Activated T-cell treated with anti-CD3 and anti-CD28 coated beads, Interleukin-2, amount 50 U/mL, for 72 hours (primary cell): ENCODE data around the gene FIBCD1. TPM values are rescaled to one million over a fixed set of nuclear protein-coding genes. Genes with fewer than 3 reads are reported as not detected.
"Not testable (repeated sequence)": the region's sequence is repeated elsewhere in the genome, so short reads cannot be mapped to it uniquely, and the experiment has no call there.

Experiments
- ATAC-seq, 2 donors: fragments of 150-1000 bp; cut with Tn5 transposase; replicated peaks in 1 of 2; 2 replicates each; pipeline ENCODE4 v1.10.0; 2021; ENCODE audit warnings: moderate library complexity in 2 of 2, mild to moderate bottlenecking in 1 of 2
- DNase-seq, 2 donors: peaks; one replicate each; pipeline ENCODE4 v3.0.0; 2021 to 2022; ENCODE audit warnings: mixed read lengths in 1 of 2
- H3K27ac Mint-ChIP-seq: one replicate; pipeline ENCODE4 v1.8.0; 2022; ENCODE audit warnings: mild to moderate bottlenecking, moderate library complexity, mixed read lengths
- H3K27me3 Mint-ChIP-seq: one replicate; pipeline ENCODE4 v1.8.0; 2022; ENCODE audit warnings: low read depth, mixed read lengths
- H3K36me3 Mint-ChIP-seq, 2 donors: one replicate each; pipeline ENCODE4 v1.8.0; 2022; ENCODE audit warnings: mixed read lengths in 2 of 2, mild to moderate bottlenecking in 1 of 2; ENCODE audit not compliant: insufficient read depth in 2 of 2
- H3K4me1 Mint-ChIP-seq: one replicate; pipeline ENCODE4 v1.8.0; 2022; ENCODE audit warnings: low read depth, mixed read lengths
- H3K4me3 Mint-ChIP-seq, 2 donors: one replicate each; pipeline ENCODE4 v1.8.0; 2022; ENCODE audit warnings: mild to moderate bottlenecking in 2 of 2, mixed read lengths in 2 of 2, moderate library complexity in 2 of 2
- H3K9me3 Mint-ChIP-seq, 2 donors: one replicate each; pipeline ENCODE4 v1.8.0; 2022; ENCODE audit warnings: mixed read lengths in 2 of 2
- total RNA-seq, 2 donors: library from RNA; stranded (reverse); gene quantifications; one replicate each; pipeline ENCODE4 v1.2.3, GENCODE V29; 2022

Gene FIBCD1
- total RNA-seq, 2 donors from 2014 or later, result not detected

- Mint-ChIP-seq H3K9me3 (no peaks in the 10 kb centered on the region), H3K4me3 (no peak overlapping the region), H3K4me1 (no peaks in the 10 kb centered on the region), H3K27ac (no peak overlapping the region), H3K27me3 (peaks cover 2% of the 10 kb centered on the region), H3K36me3 (no peaks in the 10 kb centered on the region)
- ATAC-seq, result no peak
- DNase-seq, result no peak
Observed at GRCh38 chr9:130917168-130917960, 21.7 kb downstream of the FIBCD1 start.

GRCh38 chr9:130915096-130915447 lies 24.0 kb downstream of the FIBCD1 start:
- Mint-ChIP-seq H3K27ac (no peak overlapping the region), H3K9me3 (no peaks in the 10 kb centered on the region), H3K36me3 (no peaks in the 10 kb centered on the region), H3K4me3 (no peak overlapping the region), H3K27me3 (no peaks in the 10 kb centered on the region), H3K4me1 (peaks cover 4% of the 10 kb centered on the region)
- ATAC-seq (no peak), DNase-seq (no peak)

GRCh38 chr9:130914417-130915095 lies 24.5 kb downstream of the FIBCD1 start:
- no peaks in the 10 kb centered on the region for H3K9me3 Mint-ChIP-seq
- ATAC-seq (no peak), DNase-seq (no peak)
- H3K36me3 Mint-ChIP-seq, result no peaks in the 10 kb centered on the region
- no peaks in the 10 kb centered on the region for H3K27me3 Mint-ChIP-seq
- H3K27ac Mint-ChIP-seq, result no peak overlapping the region
- no peak overlapping the region for H3K4me3 Mint-ChIP-seq
- H3K4me1 Mint-ChIP-seq, result peaks cover 4% of the 10 kb centered on the region

- DNase-seq (no peak), ATAC-seq (no peak)
- Mint-ChIP-seq H3K27ac (no peak overlapping the region), H3K27me3 (no peaks in the 10 kb centered on the region), H3K4me1 (peaks cover 4% of the 10 kb centered on the region), H3K4me3 (no peak overlapping the region), H3K9me3 (no peaks in the 10 kb centered on the region), H3K36me3 (no peaks in the 10 kb centered on the region)
Observed at GRCh38 chr9:130913599-130914416, 25.2 kb downstream of the FIBCD1 start.

- no peak overlapping the region for H3K4me3 Mint-ChIP-seq
- H3K27ac Mint-ChIP-seq, result no peak overlapping the region
- DNase-seq (no peak), ATAC-seq (no peak)
- H3K9me3 Mint-ChIP-seq, result no peaks in the 10 kb centered on the region
- H3K36me3 Mint-ChIP-seq, result no peaks in the 10 kb centered on the region
- peaks cover 4% of the 10 kb centered on the region for H3K4me1 Mint-ChIP-seq
- no peaks in the 10 kb centered on the region for H3K27me3 Mint-ChIP-seq
Observed at GRCh38 chr9:130912932-130913598, 26.0 kb downstream of the FIBCD1 start.

- Mint-ChIP-seq H3K4me1 (peaks cover 4% of the 10 kb centered on the region), H3K9me3 (no peaks in the 10 kb centered on the region), H3K27ac (no peak overlapping the region), H3K4me3 (no peak overlapping the region), H3K27me3 (no peaks in the 10 kb centered on the region), H3K36me3 (no peaks in the 10 kb centered on the region)
- ATAC-seq, result no peak
- DNase-seq, result no peak
Observed at GRCh38 chr9:130911254-130912049, 27.6 kb downstream of the FIBCD1 start.

- not testable (repeated sequence) for H3K9me3 Mint-ChIP-seq, H3K27me3 Mint-ChIP-seq, H3K27ac Mint-ChIP-seq, H3K36me3 Mint-ChIP-seq, H3K4me1 Mint-ChIP-seq, DNase-seq, ATAC-seq, H3K4me3 Mint-ChIP-seq
Observed at GRCh38 chr9:130910670-130911069, 28.4 kb downstream of the FIBCD1 start.

- not testable (repeated sequence) for H3K36me3 Mint-ChIP-seq, DNase-seq, H3K27me3 Mint-ChIP-seq, H3K9me3 Mint-ChIP-seq, H3K27ac Mint-ChIP-seq, H3K4me3 Mint-ChIP-seq, ATAC-seq, H3K4me1 Mint-ChIP-seq
Observed at GRCh38 chr9:130910041-130910440, 29.0 kb downstream of the FIBCD1 start.

GRCh38 chr9:130908878-130909355 lies 30.1 kb downstream of the FIBCD1 start:
- Mint-ChIP-seq H3K4me1 (peaks cover 4% of the 10 kb centered on the region), H3K27ac (no peak overlapping the region), H3K4me3 (no peak overlapping the region), H3K36me3 (no peaks in the 10 kb centered on the region), H3K27me3 (no peaks in the 10 kb centered on the region), H3K9me3 (no peaks in the 10 kb centered on the region)
- no peak for ATAC-seq
- DNase-seq, result no peak

- ATAC-seq (no peak), DNase-seq (no peak)
- Mint-ChIP-seq H3K4me3 (no peak overlapping the region), H3K4me1 (peaks cover 4% of the 10 kb centered on the region), H3K36me3 (no peaks in the 10 kb centered on the region), H3K9me3 (no peaks in the 10 kb centered on the region), H3K27me3 (no peaks in the 10 kb centered on the region), H3K27ac (no peak overlapping the region)
Observed at GRCh38 chr9:130908146-130908877, 30.7 kb downstream of the FIBCD1 start.

- no peaks in the 10 kb centered on the region for H3K9me3 Mint-ChIP-seq
- H3K4me3 Mint-ChIP-seq, result no peak overlapping the region
- DNase-seq, result no peak
- H3K27me3 Mint-ChIP-seq, result no peaks in the 10 kb centered on the region
- H3K36me3 Mint-ChIP-seq, result no peaks in the 10 kb centered on the region
- no peak overlapping the region for H3K27ac Mint-ChIP-seq
- H3K4me1 Mint-ChIP-seq, result peaks cover 4% of the 10 kb centered on the region
- no peak for ATAC-seq
Observed at GRCh38 chr9:130906735-130907416, 32.2 kb downstream of the FIBCD1 start.
